Gastrocnemius medialis (tissue), 4 donors: Measurements from ENCODE around the gene PPP1R12B.

Experiments
- CTCF ChIP-seq, 5 experiments: fragments of 450-650 bp in 3 of 5; fragments of 200-600 bp in 2 of 5; sonication (generic) in 2 of 5; IDR thresholded peaks in 4 of 5; conservative IDR thresholded peaks in 1 of 5; 1 replicate in 4 of 5; 2 replicates in 1 of 5; pipeline ENCODE4 v1.5.1; 2016 to 2019; ENCODE audit warnings: antibody characterized with exemption in 5 of 5, mild to moderate bottlenecking in 3 of 5, moderate library complexity in 3 of 5
- POLR2A ChIP-seq, 2 donors: fragments of 450-650 bp; IDR thresholded peaks; one replicate each; pipeline ENCODE4 v1.6.1; 2017; ENCODE audit warnings: antibody characterized with exemption in 2 of 2, mild to moderate bottlenecking in 2 of 2, moderate library complexity in 2 of 2

GRCh38 chr1:202521886-202522285 lies 173.4 kb downstream of the PPP1R12B start:
- TF ChIP-seq CTCF (IDR thresholded peaks at IDR 0.05 in 4 of 5, conservative IDR thresholded peaks at IDR 0.05 in 1 of 5) (no peak), POLR2A (IDR thresholded peaks at IDR 0.05) (no peak)
